RPMI8226 (cell line): ENCODE data around the gene KRTAP19-8.

Source experiments
- DNase-seq: peaks from one replicate; pipeline ENCODE4 v3.0.0-alpha.2; 2015

Gene KRTAP19-8

GRCh38 chr21:31011412-31011811 lies 26.9 kb downstream of the KRTAP19-8 start:
- no peak for DNase-seq

GRCh38 chr21:31008355-31008754 lies 29.9 kb downstream of the KRTAP19-8 start:
- no peak for DNase-seq

- DNase-seq = no peak
Observed at GRCh38 chr21:31005019-31005418, 33.3 kb downstream of the KRTAP19-8 start.

GRCh38 chr21:31003471-31003870 lies 34.8 kb downstream of the KRTAP19-8 start:
- no peak for DNase-seq

GRCh38 chr21:30997541-30997940 lies 40.7 kb downstream of the KRTAP19-8 start:
- DNase-seq = no peak

- DNase-seq = no peak
Observed at GRCh38 chr21:30996728-30997127, 41.5 kb downstream of the KRTAP19-8 start.

- DNase-seq = no peak
Observed at GRCh38 chr21:30994932-30995331, 43.3 kb downstream of the KRTAP19-8 start.

GRCh38 chr21:30990514-30991262 lies 47.6 kb downstream of the KRTAP19-8 start:
- no peak for DNase-seq

- no peak for DNase-seq
Observed at GRCh38 chr21:30988706-30989105, 49.6 kb downstream of the KRTAP19-8 start.
